ENCODE results near the gene FGA.
"Not testable (repeated sequence)": the region's sequence is repeated elsewhere in the genome, so short reads cannot be mapped to it uniquely, and the experiment has no call there.

Gene FGA

DNA sequence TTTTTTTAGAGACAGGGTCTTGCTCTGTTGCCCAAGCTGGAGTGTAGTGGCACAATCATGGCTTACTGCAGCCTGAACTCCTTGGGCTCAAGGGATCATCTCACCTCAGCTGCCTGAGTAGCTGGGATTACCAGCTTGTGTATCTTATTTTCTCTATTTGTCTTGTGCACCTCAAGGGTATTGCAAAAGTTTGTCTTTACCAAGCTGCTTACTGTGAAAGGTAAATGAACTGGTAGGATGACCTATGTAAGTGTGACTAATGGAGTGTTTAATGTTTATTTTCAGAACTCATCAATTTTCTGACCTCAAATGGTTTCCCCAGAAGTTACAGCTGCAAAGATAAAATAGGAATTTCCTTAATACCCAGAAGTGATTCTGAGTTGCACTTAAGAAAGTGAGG, 5.3 kb upstream of the FGA start:
- no peaks in the 10 kb centered on the region for H3K27me3 ChIP-seq (replicated peaks; ENCODE audit: insufficient read depth, low read length)
- H3K27ac ChIP-seq (ENCODE audit: low read length): no peak overlapping the region
- no peaks in the 10 kb centered on the region for H3F3A ChIP-seq (ENCODE audit: insufficient read depth, low read length)
- H3K4me3 ChIP-seq (ENCODE audit: low read length): no peak overlapping the region
- H3K4me2 ChIP-seq (ENCODE audit: low read depth, low read length): no peak overlapping the region
- H3K9me2 ChIP-seq (replicated peaks; ENCODE audit: insufficient read depth, low read length): no peaks in the 10 kb centered on the region
- H3K79me2 ChIP-seq (ENCODE audit: low read length): no peaks in the 10 kb centered on the region
- H3K9me3 ChIP-seq (replicated peaks; ENCODE audit: insufficient read depth, low read length): no peaks in the 10 kb centered on the region
- TF ChIP-seq EZH2phosphoT487 (IDR thresholded peaks at IDR 0.05; ENCODE audit: low read length) (no peak), CTCF (IDR thresholded peaks at IDR 0.05; ENCODE audit: low read length) (no peak), EZH2 (optimal IDR thresholded peaks at IDR 0.05; ENCODE audit: low read depth, low read length) (no peak)
- no peaks in the 10 kb centered on the region for H4K20me1 ChIP-seq (ENCODE audit: insufficient read depth, low read length)
- DNase-seq: no peak
- no peak overlapping the region for H2AFZ ChIP-seq (ENCODE audit: low read length)
- H3K9ac ChIP-seq (ENCODE audit: low read length): no peak overlapping the region
- no peaks in the 10 kb centered on the region for H3K4me1 ChIP-seq (ENCODE audit: low read length)
- no peaks in the 10 kb centered on the region for H3K36me3 ChIP-seq (replicated peaks; ENCODE audit: insufficient read depth, low read length)

- not testable (repeated sequence) for H3K4me2 ChIP-seq (ENCODE audit: low read depth, low read length); H3K36me3 ChIP-seq (replicated peaks; ENCODE audit: insufficient read depth, low read length); H3K9me3 ChIP-seq (replicated peaks; ENCODE audit: insufficient read depth, low read length); H3K27ac ChIP-seq (ENCODE audit: low read length); H3K9ac ChIP-seq (ENCODE audit: low read length); H3K27me3 ChIP-seq (replicated peaks; ENCODE audit: insufficient read depth, low read length); H3K9me2 ChIP-seq (replicated peaks; ENCODE audit: insufficient read depth, low read length); H3K4me3 ChIP-seq (ENCODE audit: low read length); H2AFZ ChIP-seq (ENCODE audit: low read length); DNase-seq; H3K4me1 ChIP-seq (ENCODE audit: low read length); H3F3A ChIP-seq (ENCODE audit: insufficient read depth, low read length); H3K79me2 ChIP-seq (ENCODE audit: low read length); H4K20me1 ChIP-seq (ENCODE audit: insufficient read depth, low read length)
Observed at GRCh38 chr4:154594343-154594742, 3.8 kb upstream of the FGA start.

DNA sequence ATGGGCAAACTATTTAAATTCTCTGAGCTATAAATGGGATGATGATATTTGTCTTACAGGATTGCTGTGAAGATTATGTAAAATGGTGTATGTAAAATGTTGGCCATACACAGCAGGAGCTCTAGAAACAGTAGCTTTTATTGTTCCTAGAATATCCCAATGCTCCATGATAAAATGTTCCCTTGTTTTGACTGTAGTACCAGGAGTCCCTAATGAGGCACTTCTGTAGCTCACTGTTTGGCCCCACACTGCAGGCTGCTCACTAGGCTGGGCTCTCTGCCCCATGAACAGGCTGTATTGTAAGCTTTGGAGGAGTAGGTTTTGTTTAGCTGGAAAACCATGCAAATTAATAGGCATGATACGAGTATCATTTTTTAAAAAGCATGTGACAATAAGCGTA, 3.3 kb upstream of the FGA start:
- no peak overlapping the region for H3K4me2 ChIP-seq (ENCODE audit: low read depth, low read length)
- H3K9me3 ChIP-seq (replicated peaks; ENCODE audit: insufficient read depth, low read length): no peaks in the 10 kb centered on the region
- TF ChIP-seq EZH2phosphoT487 (IDR thresholded peaks at IDR 0.05; ENCODE audit: low read length) (no peak), CTCF (IDR thresholded peaks at IDR 0.05; ENCODE audit: low read length) (no peak), EZH2 (optimal IDR thresholded peaks at IDR 0.05; ENCODE audit: low read depth, low read length) (no peak)
- no peak for DNase-seq
- no peaks in the 10 kb centered on the region for H4K20me1 ChIP-seq (ENCODE audit: insufficient read depth, low read length)
- H3K27ac ChIP-seq (ENCODE audit: low read length): no peak overlapping the region
- H3K9me2 ChIP-seq (replicated peaks; ENCODE audit: insufficient read depth, low read length): no peaks in the 10 kb centered on the region
- no peak overlapping the region for H2AFZ ChIP-seq (ENCODE audit: low read length)
- H3K4me1 ChIP-seq (ENCODE audit: low read length): no peaks in the 10 kb centered on the region
- H3K9ac ChIP-seq (ENCODE audit: low read length): no peak overlapping the region
- no peak overlapping the region for H3K4me3 ChIP-seq (ENCODE audit: low read length)
- H3K27me3 ChIP-seq (replicated peaks; ENCODE audit: insufficient read depth, low read length): no peaks in the 10 kb centered on the region
- no peaks in the 10 kb centered on the region for H3K79me2 ChIP-seq (ENCODE audit: low read length)
- H3K36me3 ChIP-seq (replicated peaks; ENCODE audit: insufficient read depth, low read length): no peaks in the 10 kb centered on the region
- H3F3A ChIP-seq (ENCODE audit: insufficient read depth, low read length): no peaks in the 10 kb centered on the region

- no peak for DNase-seq
- H4K20me1 ChIP-seq (ENCODE audit: insufficient read depth, low read length): no peaks in the 10 kb centered on the region
- no peaks in the 10 kb centered on the region for H3K27me3 ChIP-seq (replicated peaks; ENCODE audit: insufficient read depth, low read length)
- no peak overlapping the region for H3K27ac ChIP-seq (ENCODE audit: low read length)
- H3K4me3 ChIP-seq (ENCODE audit: low read length): no peak overlapping the region
- H3K36me3 ChIP-seq (replicated peaks; ENCODE audit: insufficient read depth, low read length): no peaks in the 10 kb centered on the region
- TF ChIP-seq EZH2 (optimal IDR thresholded peaks at IDR 0.05; ENCODE audit: low read depth, low read length) (no peak), CTCF (IDR thresholded peaks at IDR 0.05; ENCODE audit: low read length) (no peak), EZH2phosphoT487 (IDR thresholded peaks at IDR 0.05; ENCODE audit: low read length) (no peak)
- H3K79me2 ChIP-seq (ENCODE audit: low read length): no peaks in the 10 kb centered on the region
- H3K9ac ChIP-seq (ENCODE audit: low read length): no peak overlapping the region
- no peaks in the 10 kb centered on the region for H3F3A ChIP-seq (ENCODE audit: insufficient read depth, low read length)
- H3K9me2 ChIP-seq (replicated peaks; ENCODE audit: insufficient read depth, low read length): no peaks in the 10 kb centered on the region
- H3K4me2 ChIP-seq (ENCODE audit: low read depth, low read length): no peak overlapping the region
- H3K9me3 ChIP-seq (replicated peaks; ENCODE audit: insufficient read depth, low read length): no peaks in the 10 kb centered on the region
- H3K4me1 ChIP-seq (ENCODE audit: low read length): no peaks in the 10 kb centered on the region
- H2AFZ ChIP-seq (ENCODE audit: low read length): no peak overlapping the region
Observed at GRCh38 chr4:154591890-154592289, 1.3 kb upstream of the FGA start.

Data from MM.1S (cell line).